ENCODE measurements around the gene RPL5. TPM values are rescaled to one million over a fixed set of nuclear protein-coding genes. Genes with fewer than 3 reads are reported as not detected.

Gene RPL5
- total and polyA plus RNA-seq, 2 donors from 2014 or later = 786 to 1,286 TPM

GRCh38 chr1:92844439-92844838 lies 12.6 kb downstream of the RPL5 start:
- Histone ChIP-seq H3K36me3 (ENCODE audit: control insufficient read depth in 2 of 3, insufficient read depth in 3 of 3, low read length in 3 of 3) (peaks cover 7 to 26% (median 20%) of the 10 kb centered on the region in 3 donors), H3K4me1 (ENCODE audit: control insufficient read depth in 2 of 3, insufficient read depth in 2 of 3, low read depth in 1 of 3, low read length in 3 of 3) (no peaks in the 10 kb centered on the region), H3K4me3 (ENCODE audit: low read length in 3 of 3) (no peak overlapping the region), H3K27ac (ENCODE audit: low read depth in 2 of 2, low read length in 2 of 2) (no peak overlapping the region), H3K9ac (ENCODE audit: low read length in 3 of 3) (no peak overlapping the region), H3K27me3 (ENCODE audit: control insufficient read depth, insufficient read depth, low read length) (no peaks in the 10 kb centered on the region), H3K9me3 (ENCODE audit: control insufficient read depth in 2 of 3, insufficient read depth in 1 of 3, low read length in 3 of 3) (no peaks in the 10 kb centered on the region)
- DNase-seq (no peak), FAIRE-seq (no peak)
- intact Hi-C loops (cut with DNase I) = no loop called here
- no peak for TF ChIP-seq CTCF (IDR thresholded peaks at IDR 0.05; ENCODE audit: borderline replicate concordance, extremely low read depth, insufficient read depth)

GRCh38 chr1:92845908-92846307 lies 14.1 kb downstream of the RPL5 start:
- intact Hi-C loops (cut with DNase I) = no loop called here
- no peak for FAIRE-seq

DNA sequence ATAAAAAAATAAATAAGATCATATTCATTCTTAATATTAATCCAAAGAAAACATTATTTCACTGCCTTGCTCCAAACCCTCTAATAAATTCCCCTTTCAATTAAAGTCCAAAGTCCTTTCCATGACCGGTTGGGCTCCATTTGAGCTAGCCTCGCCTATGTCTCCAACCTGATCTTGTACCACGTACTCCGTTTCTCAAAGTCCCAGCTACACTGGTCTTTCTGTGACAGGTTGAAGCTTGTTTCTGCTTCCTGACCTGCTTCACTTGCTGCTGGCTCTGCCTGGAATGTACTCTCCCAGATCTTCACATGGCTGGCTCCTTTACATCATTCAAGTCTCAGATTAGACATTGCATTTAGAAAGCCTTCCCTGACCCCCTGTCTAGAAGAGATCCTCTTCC lies 16.4 kb downstream of the RPL5 start:
- Histone ChIP-seq H3K9ac (ENCODE audit: low read length in 3 of 3) (no peak overlapping the region), H3K27me3 (ENCODE audit: control insufficient read depth, insufficient read depth, low read length) (no peaks in the 10 kb centered on the region), H3K4me1 (ENCODE audit: control insufficient read depth in 2 of 3, insufficient read depth in 2 of 3, low read depth in 1 of 3, low read length in 3 of 3) (no peaks in the 10 kb centered on the region), H3K9me3 (ENCODE audit: control insufficient read depth in 2 of 3, insufficient read depth in 1 of 3, low read length in 3 of 3) (no peaks in the 10 kb centered on the region), H3K36me3 (ENCODE audit: control insufficient read depth in 2 of 3, insufficient read depth in 3 of 3, low read length in 3 of 3) (peaks cover 0 to 3% (median 0%) of the 10 kb centered on the region in 3 donors), H3K27ac (ENCODE audit: low read depth in 2 of 2, low read length in 2 of 2) (no peak overlapping the region), H3K4me3 (ENCODE audit: low read length in 3 of 3) (no peak overlapping the region)
- no peak for TF ChIP-seq CTCF (IDR thresholded peaks at IDR 0.05; ENCODE audit: borderline replicate concordance, extremely low read depth, insufficient read depth)
- FAIRE-seq (no peak), DNase-seq (no peak)
- intact Hi-C loops (cut with DNase I) = no loop called here

More at GRCh38 chr1:92845908-92846307, 14.1 kb downstream of the RPL5 start:
- Histone ChIP-seq H3K9me3 (ENCODE audit: control insufficient read depth in 2 of 3, insufficient read depth in 1 of 3, low read length in 3 of 3) (no peaks in the 10 kb centered on the region), H3K4me1 (ENCODE audit: control insufficient read depth in 2 of 3, insufficient read depth in 2 of 3, low read depth in 1 of 3, low read length in 3 of 3) (no peaks in the 10 kb centered on the region), H3K27me3 (ENCODE audit: control insufficient read depth, insufficient read depth, low read length) (no peaks in the 10 kb centered on the region), H3K27ac (ENCODE audit: low read depth in 2 of 2, low read length in 2 of 2) (no peak overlapping the region), H3K9ac (ENCODE audit: low read length in 3 of 3) (no peak overlapping the region), H3K36me3 (ENCODE audit: control insufficient read depth in 2 of 3, insufficient read depth in 3 of 3, low read length in 3 of 3) (peaks cover 2 to 15% (median 14%) of the 10 kb centered on the region in 3 donors), H3K4me3 (ENCODE audit: low read length in 3 of 3) (no peak overlapping the region)
- TF ChIP-seq CTCF (IDR thresholded peaks at IDR 0.05; ENCODE audit: borderline replicate concordance, extremely low read depth, insufficient read depth) = no peak
- no peak for DNase-seq

GRCh38 chr1:92850019-92850418 lies 18.2 kb downstream of the RPL5 start:
- Histone ChIP-seq H3K27me3 (ENCODE audit: control insufficient read depth, insufficient read depth, low read length) (no peaks in the 10 kb centered on the region), H3K27ac (ENCODE audit: low read depth in 2 of 2, low read length in 2 of 2) (no peak overlapping the region), H3K4me1 (ENCODE audit: control insufficient read depth in 2 of 3, insufficient read depth in 2 of 3, low read depth in 1 of 3, low read length in 3 of 3) (no peaks in the 10 kb centered on the region), H3K9ac (ENCODE audit: low read length in 3 of 3) (no peak overlapping the region), H3K4me3 (ENCODE audit: low read length in 3 of 3) (no peak overlapping the region), H3K9me3 (ENCODE audit: control insufficient read depth in 2 of 3, insufficient read depth in 1 of 3, low read length in 3 of 3) (no peaks in the 10 kb centered on the region), H3K36me3 (ENCODE audit: control insufficient read depth in 2 of 3, insufficient read depth in 3 of 3, low read length in 3 of 3) (no peaks in the 10 kb centered on the region)
- intact Hi-C loops (cut with DNase I) = no loop called here
- no peak for TF ChIP-seq CTCF (IDR thresholded peaks at IDR 0.05; ENCODE audit: borderline replicate concordance, extremely low read depth, insufficient read depth)
- FAIRE-seq (no peak), DNase-seq (no peak)
